ENCODE results near the gene P2RX3.
"Not testable (repeated sequence)": the region's sequence is repeated elsewhere in the genome, so short reads cannot be mapped to it uniquely, and the experiment has no call there.

P2RX3 gene

GRCh38 chr11:57338142-57338541, at the start of gene P2RX3:
Gene P2RX3, plus strand, starts transcription at chr11:57338352. Its CDS starts 199 bp downstream, at chr11:57338551.
- TF ChIP-seq CTCF (IDR thresholded peaks at IDR 0.05) = no peak
- no peak within 1 kb of the TSS for H3K4me3 ChIP-seq
- no peak for DNase-seq (ENCODE audit: low spot score)
- no peak within 1 kb of the TSS for H3K27ac ChIP-seq

GRCh38 chr11:57288771-57289579, 49.2 kb upstream of the P2RX3 start:
- H3K27ac ChIP-seq = no peak overlapping the region
- DNase-seq (ENCODE audit: low spot score) = no peak
- H3K4me3 ChIP-seq = no peak overlapping the region
- no peak for TF ChIP-seq CTCF (IDR thresholded peaks at IDR 0.05)

- TF ChIP-seq CTCF (IDR thresholded peaks at IDR 0.05) = no peak
- no peak for DNase-seq (ENCODE audit: low spot score)
- no peak overlapping the region for H3K27ac ChIP-seq
- no peak overlapping the region for H3K4me3 ChIP-seq
Measured at GRCh38 chr11:57290288-57290687, 47.9 kb upstream of the P2RX3 start.

GRCh38 chr11:57294225-57295131, 43.7 kb upstream of the P2RX3 start:
- no peak for DNase-seq (ENCODE audit: low spot score)
- Histone ChIP-seq H3K27ac (peak overlapping the region in 1 of 2 donors; percentile 3), H3K4me3 (no peak overlapping the region)
- TF ChIP-seq CTCF (IDR thresholded peaks at IDR 0.05) = no peak

- H3K4me3 ChIP-seq; H3K27ac ChIP-seq; DNase-seq (ENCODE audit: low spot score): not testable (repeated sequence)
Measured at GRCh38 chr11:57296205-57296604, 41.9 kb upstream of the P2RX3 start.

GRCh38 chr11:57297221-57297620, 40.9 kb upstream of the P2RX3 start:
- TF ChIP-seq CTCF (IDR thresholded peaks at IDR 0.05) = no peak
- H3K27ac ChIP-seq = no peak overlapping the region
- no peak overlapping the region for H3K4me3 ChIP-seq
- DNase-seq (ENCODE audit: low spot score) = no peak

GRCh38 chr11:57299150-57299737, 38.9 kb upstream of the P2RX3 start:
- no peak for TF ChIP-seq CTCF (IDR thresholded peaks at IDR 0.05)
- Histone ChIP-seq H3K4me3 (no peak overlapping the region), H3K27ac (no peak overlapping the region)
- no peak for DNase-seq (ENCODE audit: low spot score)

Measured in coronary artery (tissue), 2 donors.